Liver (tissue), 9 donors: Measurements from ENCODE around the gene DAB1. TPM values are rescaled to one million over a fixed set of nuclear protein-coding genes. Genes with fewer than 3 reads are reported as not detected.

Experiments used
- DNase-seq: peaks from one replicate; pipeline ENCODE4 v3.0.0-alpha.2; 2017; ENCODE audit warnings: low spot score
- H3K27ac ChIP-seq, 2 donors: one replicate each; pipeline ENCODE4 v1.7.0; 2013; ENCODE audit warnings: inconsistent platforms in 2 of 2, low read length in 2 of 2, control low read depth in 1 of 2, low read depth in 1 of 2, mild to moderate bottlenecking in 1 of 2
- H3K27me3 ChIP-seq, 4 donors: one replicate each; pipeline versions ENCODE4 v1.6.1 to v1.7.0; 2013; ENCODE audit warnings: low read length in 3 of 4, inconsistent platforms in 1 of 4, mild to moderate bottlenecking in 1 of 4, moderate library complexity in 1 of 4; ENCODE audit not compliant: control insufficient read depth in 4 of 4, insufficient read depth in 4 of 4
- H3K36me3 ChIP-seq, 4 donors: one replicate each; pipeline versions ENCODE4 v1.6.1 to v1.7.0; 2013; ENCODE audit warnings: low read length in 3 of 4, mild to moderate bottlenecking in 3 of 4, low read depth in 1 of 4, moderate library complexity in 1 of 4; ENCODE audit not compliant: control insufficient read depth in 4 of 4, insufficient read depth in 3 of 4
- H3K4me1 ChIP-seq, 4 donors: one replicate each; pipeline versions ENCODE4 v1.6.1 to v1.7.0; 2013; ENCODE audit warnings: low read length in 3 of 4, mild to moderate bottlenecking in 3 of 4, moderate library complexity in 1 of 4; ENCODE audit not compliant: control insufficient read depth in 4 of 4, insufficient read depth in 4 of 4
- H3K4me3 ChIP-seq, 3 donors: one replicate each; pipeline versions ENCODE4 v1.6.1 to v1.7.0; 2013; ENCODE audit warnings: low read length in 3 of 3, control low read depth in 1 of 3, low read depth in 1 of 3, mild to moderate bottlenecking in 1 of 3
- H3K9ac ChIP-seq, 2 donors: one replicate each; pipeline ENCODE4 v1.7.0; 2013; ENCODE audit warnings: low read length in 2 of 2, mild to moderate bottlenecking in 2 of 2, moderate library complexity in 2 of 2, control low read depth in 1 of 2, low read depth in 1 of 2
- H3K9me3 ChIP-seq, 4 donors: one replicate each; pipeline versions ENCODE4 v1.6.1 to v1.7.0; 2013; ENCODE audit warnings: low read length in 3 of 4; ENCODE audit not compliant: control insufficient read depth in 4 of 4
- EGR1 ChIP-seq, 2 donors: IDR thresholded peaks; 2 replicates each; pipeline ENCODE4 v1.6.1; 2016 to 2018; ENCODE audit warnings: antibody characterized with exemption in 2 of 2, low read depth in 2 of 2
- FOXA1 ChIP-seq: IDR thresholded peaks from 2 replicates; pipeline ENCODE4 v1.6.1; 2016; ENCODE audit warnings: antibody characterized with exemption
- FOXA2 ChIP-seq: IDR thresholded peaks from 2 replicates; pipeline ENCODE4 v1.6.1; 2016; ENCODE audit warnings: antibody characterized with exemption
- GABPA ChIP-seq, 2 donors: IDR thresholded peaks in 1 of 2; conservative IDR thresholded peaks in 1 of 2; 2 replicates each; pipeline ENCODE4 v1.6.1; 2016; ENCODE audit warnings: antibody characterized with exemption in 2 of 2, mild to moderate bottlenecking in 1 of 2, moderate library complexity in 1 of 2
- HNF4A ChIP-seq, 2 donors: conservative IDR thresholded peaks; 2 replicates each; pipeline ENCODE4 v1.6.1; 2016; ENCODE audit warnings: antibody characterized with exemption in 2 of 2, mild to moderate bottlenecking in 2 of 2
- HNF4G ChIP-seq: IDR thresholded peaks from 2 replicates; pipeline ENCODE4 v1.6.1; 2016; ENCODE audit warnings: antibody characterized with exemption
- JUND ChIP-seq, 2 donors: IDR thresholded peaks; 2 replicates each; pipeline ENCODE4 v1.6.1; 2016; ENCODE audit warnings: antibody characterized with exemption in 2 of 2
- NR2F2 ChIP-seq: IDR thresholded peaks from 2 replicates; pipeline ENCODE4 v1.6.1; 2016; ENCODE audit warnings: antibody characterized with exemption
- RAD21 ChIP-seq, 2 donors: IDR thresholded peaks; 2 replicates each; pipeline ENCODE4 v1.6.1; 2016; ENCODE audit warnings: antibody characterized with exemption in 2 of 2, mild to moderate bottlenecking in 2 of 2
- RXRA ChIP-seq, 2 donors: IDR thresholded peaks; 2 replicates each; pipeline ENCODE4 v1.6.1; 2017 to 2018; ENCODE audit warnings: antibody characterized with exemption in 2 of 2, mild to moderate bottlenecking in 1 of 2
- SP1 ChIP-seq: IDR thresholded peaks from 2 replicates; pipeline ENCODE4 v1.6.1; 2018; ENCODE audit warnings: antibody characterized with exemption, mild to moderate bottlenecking
- TAF1 ChIP-seq: conservative IDR thresholded peaks from 2 replicates; pipeline ENCODE4 v1.6.1; 2016; ENCODE audit warnings: antibody characterized with exemption, mild to moderate bottlenecking
- YY1 ChIP-seq: IDR thresholded peaks from 2 replicates; pipeline ENCODE4 v1.6.1; 2016; ENCODE audit warnings: antibody characterized with exemption, mild to moderate bottlenecking
- ZBTB33 ChIP-seq: IDR thresholded peaks from 2 replicates; pipeline ENCODE4 v1.6.1; 2016; ENCODE audit warnings: antibody characterized with exemption
- whole genome bisulfite sequencing: extraction: QIAGEN DNeasy Blood & Tissue Kit; methylation state at CpG from one replicate; pipeline ENCODE4 v1.1.7; 2013; 5-methylcytosine and 5-hydroxymethylcytosine counted together
- polyA plus RNA-seq, 2 donors: library from polyadenylated mRNA; stranded (reverse) in 1 of 2; unstranded in 1 of 2; fragments of 200-250 nt in 1 of 2; fragments of >200 nt in 1 of 2; fragmentation: Nextera tagmentation in 1 of 2; extraction: Ambion mirVana in 1 of 2; gene quantifications; one replicate each; pipeline versions ENCODE4 v1.2.1 to v1.2.3, GENCODE V29; 2013 to 2015
- total RNA-seq, 2 donors: library from RNA; depleted of rRNA; stranded (reverse); fragments of >200 nt; gene quantifications; one replicate each; pipeline ENCODE4 v1.2.3, GENCODE V29; 2014
- TF ChIP-seq, protein P1 (sequence below): IDR thresholded peaks from 2 replicates; pipeline ENCODE4 v1.6.1; 2016; ENCODE audit warnings: antibody characterized with exemption
- TF ChIP-seq, protein P2 (sequence below): IDR thresholded peaks from 2 replicates; pipeline ENCODE4 v1.6.1; 2016; ENCODE audit warnings: antibody characterized with exemption
- TF ChIP-seq, protein P3 (sequence below): IDR thresholded peaks from 2 replicates; pipeline ENCODE4 v1.6.1; 2016; ENCODE audit warnings: antibody characterized with exemption, mild to moderate bottlenecking
- TF ChIP-seq, protein P4 (sequence below): fragments of 150-350 bp; IDR thresholded peaks from 2 replicates; pipeline ENCODE4 v1.5.1; 2017; ENCODE audit warnings: improper control_type of control experiment, low read depth, low read length; ENCODE audit not compliant: missing input control
- donor health status: healthy.
- donor health status: healthy.
- donor health status: healthy.
- donor health status: healthy.
- donor health status: healthy.

DAB1 gene
- total and polyA plus RNA-seq, 4 donors = 0.54 to 1.7 (median 1.2) TPM

DNA sequence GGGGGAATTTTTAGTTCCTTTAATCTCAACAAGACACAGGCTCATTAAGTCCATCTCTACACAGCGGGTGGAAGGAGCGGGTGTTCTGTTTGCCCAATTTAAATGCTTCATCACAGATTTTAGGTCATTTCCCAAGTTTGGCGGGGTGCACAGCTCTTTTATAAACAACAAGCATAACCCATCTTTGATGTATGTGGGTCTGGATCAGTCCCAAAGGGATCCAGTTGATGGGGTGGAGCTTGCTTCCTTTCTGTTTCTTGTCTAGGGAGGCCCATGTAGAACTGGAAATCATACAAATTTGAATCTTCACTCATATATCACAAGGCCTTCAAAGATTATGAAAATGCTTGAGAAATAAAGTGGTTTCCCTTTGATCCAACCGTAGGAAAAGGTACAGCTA is 317.6 kb downstream of the DAB1 start (continued):
- no peak for TF ChIP-seq RXRA (IDR thresholded peaks at IDR 0.05)
- no peak for TF ChIP-seq HNF4G
- TF ChIP-seq, protein P1, sequence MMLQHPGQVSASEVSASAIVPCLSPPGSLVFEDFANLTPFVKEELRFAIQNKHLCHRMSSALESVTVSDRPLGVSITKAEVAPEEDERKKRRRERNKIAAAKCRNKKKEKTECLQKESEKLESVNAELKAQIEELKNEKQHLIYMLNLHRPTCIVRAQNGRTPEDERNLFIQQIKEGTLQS = no peak
- no peak for TF ChIP-seq NR2F2
- TF ChIP-seq FOXA2 = no peak
- TF ChIP-seq EGR1 (IDR thresholded peaks at IDR 0.05; ENCODE audit: low read depth in 2 of 2) = no peak
- TF ChIP-seq JUND (IDR thresholded peaks at IDR 0.05) = no peak
- TF ChIP-seq YY1 = no peak
- no peak for TF ChIP-seq TAF1
- TF ChIP-seq SP1 = no peak
- TF ChIP-seq ZBTB33 = no peak

DNA sequence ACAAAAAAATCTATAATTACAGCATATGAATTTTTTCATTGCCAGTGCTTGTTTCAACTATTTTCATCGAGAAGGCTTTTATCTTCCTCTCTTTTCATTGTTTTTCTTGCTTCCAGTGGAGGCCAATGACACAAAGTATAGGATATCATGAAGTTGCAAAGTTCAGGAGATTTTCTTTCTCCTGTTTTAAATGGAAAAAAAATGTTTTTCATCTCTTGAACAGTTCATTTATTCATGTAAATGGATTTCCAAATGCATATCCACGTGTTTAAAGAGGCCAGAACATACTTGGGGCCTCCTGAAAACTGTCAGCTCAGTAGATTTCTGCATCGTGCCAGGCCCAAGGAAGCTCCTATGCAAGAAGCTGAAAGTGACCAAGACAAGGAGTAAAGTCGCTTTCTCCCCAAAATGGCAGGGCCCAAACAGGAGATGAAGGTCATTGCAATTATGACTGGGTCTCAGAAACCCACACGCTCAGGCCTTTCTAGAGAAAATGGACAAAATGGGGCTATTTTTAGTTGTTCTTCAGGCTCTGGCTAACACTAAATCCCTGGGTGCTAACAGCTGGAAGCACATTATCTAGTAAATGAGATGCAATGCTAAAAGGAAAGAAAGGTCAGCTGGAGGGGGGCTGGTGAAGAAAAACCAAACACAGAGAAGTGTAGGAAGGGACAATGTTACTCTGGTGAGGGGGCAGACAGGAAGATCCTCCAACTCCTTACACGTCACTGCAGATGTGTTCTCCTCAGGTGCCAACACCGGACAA is 321.1 kb downstream of the DAB1 start:
- no peak overlapping the region for H3K9ac ChIP-seq
- no peak for DNase-seq
- no peaks in the 10 kb centered on the region for H3K27me3 ChIP-seq
- TF ChIP-seq FOXA2 (no peak), HNF4G (no peak), TAF1 (no peak), YY1 (no peak), EGR1 (IDR thresholded peaks at IDR 0.05; ENCODE audit: low read depth in 2 of 2) (no peak), RAD21 (IDR thresholded peaks at IDR 0.05) (no peak), SP1 (no peak), RXRA (IDR thresholded peaks at IDR 0.05) (no peak), ZBTB33 (no peak), GABPA (IDR thresholded peaks at IDR 0.05 in 1 of 2, conservative IDR thresholded peaks at IDR 0.05 in 1 of 2) (no peak), JUND (IDR thresholded peaks at IDR 0.05) (no peak), HNF4A (conservative IDR thresholded peaks at IDR 0.05) (no peak), NR2F2 (no peak), FOXA1 (no peak)
- TF ChIP-seq, protein P2, sequence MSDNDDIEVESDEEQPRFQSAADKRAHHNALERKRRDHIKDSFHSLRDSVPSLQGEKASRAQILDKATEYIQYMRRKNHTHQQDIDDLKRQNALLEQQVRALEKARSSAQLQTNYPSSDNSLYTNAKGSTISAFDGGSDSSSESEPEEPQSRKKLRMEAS = no peak
- TF ChIP-seq, protein P3, sequence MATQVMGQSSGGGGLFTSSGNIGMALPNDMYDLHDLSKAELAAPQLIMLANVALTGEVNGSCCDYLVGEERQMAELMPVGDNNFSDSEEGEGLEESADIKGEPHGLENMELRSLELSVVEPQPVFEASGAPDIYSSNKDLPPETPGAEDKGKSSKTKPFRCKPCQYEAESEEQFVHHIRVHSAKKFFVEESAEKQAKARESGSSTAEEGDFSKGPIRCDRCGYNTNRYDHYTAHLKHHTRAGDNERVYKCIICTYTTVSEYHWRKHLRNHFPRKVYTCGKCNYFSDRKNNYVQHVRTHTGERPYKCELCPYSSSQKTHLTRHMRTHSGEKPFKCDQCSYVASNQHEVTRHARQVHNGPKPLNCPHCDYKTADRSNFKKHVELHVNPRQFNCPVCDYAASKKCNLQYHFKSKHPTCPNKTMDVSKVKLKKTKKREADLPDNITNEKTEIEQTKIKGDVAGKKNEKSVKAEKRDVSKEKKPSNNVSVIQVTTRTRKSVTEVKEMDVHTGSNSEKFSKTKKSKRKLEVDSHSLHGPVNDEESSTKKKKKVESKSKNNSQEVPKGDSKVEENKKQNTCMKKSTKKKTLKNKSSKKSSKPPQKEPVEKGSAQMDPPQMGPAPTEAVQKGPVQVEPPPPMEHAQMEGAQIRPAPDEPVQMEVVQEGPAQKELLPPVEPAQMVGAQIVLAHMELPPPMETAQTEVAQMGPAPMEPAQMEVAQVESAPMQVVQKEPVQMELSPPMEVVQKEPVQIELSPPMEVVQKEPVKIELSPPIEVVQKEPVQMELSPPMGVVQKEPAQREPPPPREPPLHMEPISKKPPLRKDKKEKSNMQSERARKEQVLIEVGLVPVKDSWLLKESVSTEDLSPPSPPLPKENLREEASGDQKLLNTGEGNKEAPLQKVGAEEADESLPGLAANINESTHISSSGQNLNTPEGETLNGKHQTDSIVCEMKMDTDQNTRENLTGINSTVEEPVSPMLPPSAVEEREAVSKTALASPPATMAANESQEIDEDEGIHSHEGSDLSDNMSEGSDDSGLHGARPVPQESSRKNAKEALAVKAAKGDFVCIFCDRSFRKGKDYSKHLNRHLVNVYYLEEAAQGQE = no peak
- TF ChIP-seq, protein P1 = no peak
- TF ChIP-seq, protein P4, sequence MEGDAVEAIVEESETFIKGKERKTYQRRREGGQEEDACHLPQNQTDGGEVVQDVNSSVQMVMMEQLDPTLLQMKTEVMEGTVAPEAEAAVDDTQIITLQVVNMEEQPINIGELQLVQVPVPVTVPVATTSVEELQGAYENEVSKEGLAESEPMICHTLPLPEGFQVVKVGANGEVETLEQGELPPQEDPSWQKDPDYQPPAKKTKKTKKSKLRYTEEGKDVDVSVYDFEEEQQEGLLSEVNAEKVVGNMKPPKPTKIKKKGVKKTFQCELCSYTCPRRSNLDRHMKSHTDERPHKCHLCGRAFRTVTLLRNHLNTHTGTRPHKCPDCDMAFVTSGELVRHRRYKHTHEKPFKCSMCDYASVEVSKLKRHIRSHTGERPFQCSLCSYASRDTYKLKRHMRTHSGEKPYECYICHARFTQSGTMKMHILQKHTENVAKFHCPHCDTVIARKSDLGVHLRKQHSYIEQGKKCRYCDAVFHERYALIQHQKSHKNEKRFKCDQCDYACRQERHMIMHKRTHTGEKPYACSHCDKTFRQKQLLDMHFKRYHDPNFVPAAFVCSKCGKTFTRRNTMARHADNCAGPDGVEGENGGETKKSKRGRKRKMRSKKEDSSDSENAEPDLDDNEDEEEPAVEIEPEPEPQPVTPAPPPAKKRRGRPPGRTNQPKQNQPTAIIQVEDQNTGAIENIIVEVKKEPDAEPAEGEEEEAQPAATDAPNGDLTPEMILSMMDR = no peak
- H3K9me3 ChIP-seq = no peaks in the 10 kb centered on the region
- H3K27ac ChIP-seq = no peak overlapping the region
- H3K4me3 ChIP-seq = no peak overlapping the region
- H3K36me3 ChIP-seq = no peaks in the 10 kb centered on the region
- WGBS = 81% methylated on average over 7 of the region's 7 CpGs
- H3K4me1 ChIP-seq = no peaks in the 10 kb centered on the region
